T-helper 2 cell treated with Interferon-gamma antibody and Interleukin-4, amounts not matched to agents 100 ng/mL and 5 ng/mL, for 36 hours (primary cell): Measurements from ENCODE around the gene SHPK. TPM values are rescaled to one million over a fixed set of nuclear protein-coding genes. Genes with fewer than 3 reads are reported as not detected.

Experiments used
- intact Hi-C: fragments of 100-400 bp; cut with micrococcal nuclease; formaldehyde crosslinking; loops from one replicate; pipeline ENCODE4 v1.15.1; 2023
- total RNA-seq: library from RNA; stranded (reverse); gene quantifications from 2 replicates; pipeline ENCODE4 v1.2.3, GENCODE V29; 2022

Gene SHPK
- total RNA-seq, 1 donor from 2014 or later = 13.3 TPM

DNA sequence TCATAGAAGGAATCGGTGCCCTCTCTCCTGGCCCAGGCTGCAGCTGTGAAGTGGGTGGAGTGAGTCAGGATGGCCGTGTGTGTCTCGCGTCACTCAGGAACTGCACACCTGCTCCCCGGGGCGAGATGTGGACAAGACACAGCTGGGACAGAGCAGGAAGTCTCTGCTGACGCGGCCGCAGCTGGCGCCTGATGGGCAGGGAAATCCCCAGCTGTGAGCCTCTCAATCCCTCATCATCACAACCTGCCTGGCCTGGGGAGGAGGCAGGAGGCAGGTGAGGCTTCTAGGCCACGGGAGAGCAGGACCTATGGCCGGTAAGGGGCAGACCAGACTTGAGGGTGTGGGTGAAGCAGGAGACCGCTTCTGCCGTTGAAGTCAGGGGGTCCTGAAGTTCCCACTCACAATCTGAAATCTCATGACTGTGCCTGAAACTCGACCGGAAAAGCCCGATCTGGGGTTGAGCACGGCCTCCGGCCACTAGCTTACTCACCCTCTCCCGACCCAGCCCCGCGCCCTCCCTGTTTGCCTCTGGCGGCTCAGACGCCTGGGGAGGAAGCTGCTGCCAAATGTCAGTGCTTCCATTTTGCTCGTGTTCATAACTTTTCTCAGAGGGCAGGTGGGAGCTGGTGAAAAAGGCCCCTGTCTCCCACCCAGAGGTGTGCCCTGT, 77.3 kb downstream of the SHPK start:
- intact Hi-C loops = no loop called here

Other genes starting within 250 kb of the SHPK start
- gene OR3A2, start 249.9 kb downstream of the SHPK start, total RNA-seq = 0.39 and 1.2 TPM in 2 replicates
- not detected in 2 replicates for gene OR1E1, start 237.8 kb downstream of the SHPK start, total RNA-seq
- not detected in 2 replicates for gene OR3A3, start 224.9 kb downstream of the SHPK start, total RNA-seq
- gene OR1E2, start 202.4 kb downstream of the SHPK start, total RNA-seq = not detected in 2 replicates
- not detected in 2 replicates for gene SPATA22, start 164.4 kb downstream of the SHPK start, total RNA-seq
- not detected in 2 replicates for gene ASPA, start 160.3 kb downstream of the SHPK start, total RNA-seq
- gene TRPV3, start 78.4 kb downstream of the SHPK start, total RNA-seq = 0.27 and 0.41 TPM in 2 replicates
- gene TRPV1, start 26.8 kb downstream of the SHPK start, total RNA-seq = 5.8 and 6.3 TPM in 2 replicates
- gene CTNS, start 510 bp upstream of the SHPK start, total RNA-seq = 24.4 and 26.9 TPM in 2 replicates
- gene TAX1BP3, start 32.3 kb upstream of the SHPK start, total RNA-seq = 29.4 and 30.3 TPM in 2 replicates
- 44.3 and 45.3 TPM in 2 replicates for gene EMC6, start 32.6 kb upstream of the SHPK start, total RNA-seq
- 71.5 and 73.1 TPM in 2 replicates for gene P2RX5, start 59.9 kb upstream of the SHPK start, total RNA-seq
- gene HASPIN, start 87.7 kb upstream of the SHPK start, total RNA-seq = 25.9 and 26.9 TPM in 2 replicates
- 34.5 TPM in 2 replicates for gene ITGAE, start 164.9 kb upstream of the SHPK start, total RNA-seq
- gene NCBP3, start 210.0 kb upstream of the SHPK start, total RNA-seq = 43.4 and 45.6 TPM in 2 replicates